Stimulated activated CD8-positive, alpha-beta memory T cell treated with anti-CD3 and anti-CD28 coated beads, Interleukin-7, amount 100 ng/mL, for 24 hours (primary cell): Measurements from ENCODE around the gene WEE1.
"Not testable (repeated sequence)": the region's sequence is repeated elsewhere in the genome, so short reads cannot be mapped to it uniquely, and the experiment has no call there.

Source experiments
- DNase-seq: peaks from one replicate; pipeline ENCODE4 v3.0.0-alpha.2; 2020; ENCODE audit warnings: low read depth

WEE1 gene

GRCh38 chr11:9622353-9622752 is 48.9 kb downstream of the WEE1 start:
- DNase-seq, result not testable (repeated sequence)

GRCh38 chr11:9623053-9623452 is 49.6 kb downstream of the WEE1 start:
- DNase-seq, result not testable (repeated sequence)

- no peak for DNase-seq
Observed at GRCh38 chr11:9624448-9624847, 51.0 kb downstream of the WEE1 start.

- no peak for DNase-seq
Observed at GRCh38 chr11:9625162-9625561, 51.7 kb downstream of the WEE1 start.

- DNase-seq, result no peak
Observed at GRCh38 chr11:9625728-9626127, 52.3 kb downstream of the WEE1 start.

GRCh38 chr11:9626496-9627394 is 53.3 kb downstream of the WEE1 start:
- no peak for DNase-seq

DNA sequence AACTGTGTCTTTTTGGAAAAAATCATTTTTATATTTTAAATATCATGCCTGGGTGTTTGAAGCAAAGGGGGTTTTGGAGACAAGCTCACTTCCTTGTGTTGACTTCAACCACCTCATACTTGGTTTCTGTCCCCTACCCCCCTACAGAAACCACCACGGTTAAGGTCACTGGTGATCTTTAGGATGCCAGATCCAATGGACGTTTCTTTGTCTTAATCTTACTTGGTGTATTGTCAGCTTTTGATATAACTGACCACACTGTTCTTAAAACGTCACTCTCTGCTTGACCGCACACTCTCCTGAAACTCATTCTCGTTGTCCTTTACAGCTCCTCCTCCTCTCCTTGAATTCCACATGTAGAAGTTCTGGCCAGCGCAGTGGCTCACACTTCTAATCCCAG is 55.6 kb downstream of the WEE1 start:
- no peak for DNase-seq

DNA sequence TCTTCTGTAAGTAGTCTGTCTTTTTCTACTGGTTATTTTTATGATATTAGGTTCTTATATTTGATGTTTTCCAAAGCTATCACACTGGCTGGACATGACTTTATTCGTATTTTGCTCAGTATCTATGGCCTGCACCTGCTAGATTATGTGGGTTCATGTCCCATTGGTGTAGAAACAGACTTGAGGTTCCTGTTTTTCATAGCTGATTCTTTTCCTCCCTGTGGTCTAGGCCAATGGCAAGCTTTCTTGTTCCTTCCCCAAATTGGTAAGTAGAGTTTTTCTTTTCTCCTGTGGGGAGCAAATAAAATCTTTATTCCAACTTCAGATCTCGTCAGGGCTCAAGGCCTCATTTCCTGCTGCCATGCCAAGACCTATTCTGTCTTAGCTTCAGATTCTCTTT is 60.2 kb downstream of the WEE1 start:
- no peak for DNase-seq

DNA sequence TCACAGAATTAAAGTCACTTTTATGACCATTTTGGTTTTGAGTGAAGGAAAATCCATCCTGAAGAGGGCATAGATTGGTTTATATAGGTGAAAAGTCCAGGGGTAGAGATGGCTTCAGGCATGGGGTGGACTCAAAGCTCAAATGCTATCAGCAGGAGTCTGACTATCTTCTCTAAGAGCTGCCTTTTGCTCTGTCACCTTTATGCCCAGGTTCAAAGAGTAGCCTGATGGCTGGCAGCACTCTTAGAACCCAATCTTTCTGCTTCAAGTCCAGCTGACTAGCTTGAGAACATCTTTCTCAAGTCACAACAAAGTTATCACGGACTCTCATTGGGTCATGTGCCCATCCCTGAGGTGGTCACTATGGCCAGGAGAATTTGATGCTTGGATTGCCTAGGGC is 63.2 kb downstream of the WEE1 start:
- no peak for DNase-seq

DNA sequence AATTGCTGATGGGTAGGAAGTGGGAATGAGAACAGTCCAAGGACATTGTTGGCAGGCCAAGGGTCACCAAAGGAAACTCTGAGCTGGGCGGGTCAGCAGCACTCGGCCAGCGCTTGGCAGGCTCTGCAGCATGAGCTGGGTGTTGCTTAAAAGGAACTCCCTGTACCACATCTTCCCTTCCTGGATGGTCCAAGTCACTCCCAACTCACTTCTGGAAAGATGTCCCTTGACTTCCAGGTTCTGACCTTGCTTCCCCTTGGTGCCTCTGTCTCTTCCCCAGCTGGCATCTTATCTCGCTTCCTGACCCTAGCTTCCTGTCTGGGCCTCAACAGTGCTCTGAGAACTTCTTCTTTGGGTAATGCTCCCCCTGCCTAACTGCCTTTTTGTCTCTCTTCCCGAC is 65.6 kb downstream of the WEE1 start:
- no peak for DNase-seq
